MM.1S (cell line): ENCODE results near the gene ANKLE1.

ENCODE experiments used
- EZH2 ChIP-seq: fragments of 300-600 bp; sonication (generic); optimal IDR thresholded peaks from 2 replicates; pipeline ENCODE3; 2017; ENCODE audit warnings: low read depth, mild to moderate bottlenecking, antibody characterized with exemption, low read length, mixed read lengths
- TF ChIP-seq, protein P1 (sequence below): fragments of 300-600 bp; sonication (generic); IDR thresholded peaks from 2 replicates; pipeline ENCODE4 v1.5.1; 2016; ENCODE audit warnings: antibody characterized with exemption, low read length, mixed read lengths

DNA sequence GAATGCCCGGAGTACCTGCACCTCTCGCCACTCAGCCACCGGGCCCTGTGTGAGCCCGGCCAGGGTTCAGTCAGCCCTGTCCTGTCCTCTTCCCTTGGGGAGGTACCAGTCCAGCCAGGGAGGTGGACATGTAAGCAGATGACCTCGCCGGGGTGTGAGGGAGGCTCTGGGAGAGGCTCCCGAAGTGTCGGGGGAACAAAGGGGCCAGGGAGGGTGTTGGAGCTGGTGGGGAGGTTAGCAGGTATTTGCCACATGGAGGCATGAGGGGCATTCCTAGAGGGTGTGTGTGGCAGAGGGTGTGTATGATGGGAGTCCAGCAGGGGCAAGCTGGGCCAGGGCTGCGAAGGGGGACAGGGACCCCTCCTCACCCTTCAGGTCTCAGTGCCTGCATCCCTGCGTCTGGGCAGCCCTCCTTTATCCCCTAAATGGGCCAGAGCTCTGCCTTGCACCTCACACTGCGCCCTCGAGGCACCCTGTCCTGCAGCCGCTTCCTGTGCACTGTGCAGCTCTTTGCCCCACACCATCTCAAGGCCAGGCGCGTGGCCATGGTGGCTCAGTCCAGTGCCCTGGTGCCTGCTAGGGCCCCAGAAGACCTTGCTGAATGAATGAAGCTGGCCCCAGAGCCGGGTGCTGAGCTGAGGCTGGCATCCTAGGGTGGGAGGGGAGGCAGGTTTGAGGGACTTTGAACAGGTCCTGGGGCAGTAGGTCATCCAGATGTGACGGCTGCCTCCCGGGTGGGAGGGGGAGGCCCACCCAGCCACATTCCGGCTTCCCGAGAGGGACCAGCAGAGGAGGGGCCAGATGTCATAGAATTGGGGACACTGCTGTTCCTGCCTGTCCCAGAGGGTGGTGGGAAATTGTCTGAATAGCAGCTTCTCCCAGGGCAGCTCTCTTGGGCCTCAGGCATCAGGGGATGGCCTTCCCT, 30.8 kb downstream of the ANKLE1 start:
- TF ChIP-seq, protein P1, sequence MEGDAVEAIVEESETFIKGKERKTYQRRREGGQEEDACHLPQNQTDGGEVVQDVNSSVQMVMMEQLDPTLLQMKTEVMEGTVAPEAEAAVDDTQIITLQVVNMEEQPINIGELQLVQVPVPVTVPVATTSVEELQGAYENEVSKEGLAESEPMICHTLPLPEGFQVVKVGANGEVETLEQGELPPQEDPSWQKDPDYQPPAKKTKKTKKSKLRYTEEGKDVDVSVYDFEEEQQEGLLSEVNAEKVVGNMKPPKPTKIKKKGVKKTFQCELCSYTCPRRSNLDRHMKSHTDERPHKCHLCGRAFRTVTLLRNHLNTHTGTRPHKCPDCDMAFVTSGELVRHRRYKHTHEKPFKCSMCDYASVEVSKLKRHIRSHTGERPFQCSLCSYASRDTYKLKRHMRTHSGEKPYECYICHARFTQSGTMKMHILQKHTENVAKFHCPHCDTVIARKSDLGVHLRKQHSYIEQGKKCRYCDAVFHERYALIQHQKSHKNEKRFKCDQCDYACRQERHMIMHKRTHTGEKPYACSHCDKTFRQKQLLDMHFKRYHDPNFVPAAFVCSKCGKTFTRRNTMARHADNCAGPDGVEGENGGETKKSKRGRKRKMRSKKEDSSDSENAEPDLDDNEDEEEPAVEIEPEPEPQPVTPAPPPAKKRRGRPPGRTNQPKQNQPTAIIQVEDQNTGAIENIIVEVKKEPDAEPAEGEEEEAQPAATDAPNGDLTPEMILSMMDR = no peak
- no peak for TF ChIP-seq EZH2
